ENCODE results near the gene RAB3GAP2.

GRCh38 chr1:220224611-220225124 is 47.6 kb downstream of the RAB3GAP2 start:
- TF ChIP-seq POLR2A (IDR thresholded peaks at IDR 0.05; ENCODE audit: extremely low read depth, insufficient read length): no peak
- no peak for TF ChIP-seq CTCF (IDR thresholded peaks at IDR 0.05; ENCODE audit: low read depth, low read length)
- TF ChIP-seq MAX (IDR thresholded peaks at IDR 0.05; ENCODE audit: low read depth, low read length): no peak

All from NB4 (cell line).